Measurements from ENCODE around the gene STRA8. TPM values are rescaled to one million over a fixed set of nuclear protein-coding genes. Genes with fewer than 3 reads are reported as not detected.

The STRA8 gene
- total RNA-seq, 5 donors from 2014 or later (not counting 1 experiment from before 2014, with no cell fraction given): not detected

- ChIA-PET CTCF (interaction anchor here in 1 of 2 donors (0.6 kb wide), 1 partner anchor 77 kb away, joined by 4 read pairs; no protein-coding TSS in a partner anchor), POLR2A (interaction anchor here in 1 of 2 donors (0.6 kb wide), 1 partner anchor 250 kb away, joined by 5 read pairs; no protein-coding TSS in a partner anchor)
- Histone ChIP-seq H3K4me1 (ENCODE audit: control insufficient read depth in 1 of 2, extremely low read depth in 1 of 2, insufficient read depth in 2 of 2, low read length in 2 of 2) (peaks cover 0 to 3% of the 10 kb centered on the region in 2 experiments), H3K27ac (ENCODE audit: low read length) (no peak overlapping the region), H3K36me3 (ENCODE audit: control insufficient read depth in 2 of 2, extremely low read depth in 1 of 2, insufficient read depth in 1 of 2, low read length in 1 of 2) (no peaks in the 10 kb centered on the region), H3K4me3 (ENCODE audit: control insufficient read depth in 1 of 2, extremely low read depth in 1 of 2, low read length in 1 of 2) (no peak overlapping the region), H3K27me3 (replicated peaks in 1 of 2; ENCODE audit: control insufficient read depth in 2 of 2, extremely low read depth in 1 of 2, insufficient read depth in 2 of 2, low read length in 1 of 2) (peaks cover 0 to 21% of the 10 kb centered on the region in 2 experiments), H3K9me3 (no peaks in the 10 kb centered on the region)
- Mint-ChIP-seq H3K4me3 (no peak overlapping the region), H3K36me3 (no peaks in the 10 kb centered on the region), H3K9me3 (peaks cover 5 to 11% (median 10%) of the 10 kb centered on the region in 3 donors), H3K27me3 (peaks cover 14 to 15% of the 10 kb centered on the region in 2 donors), H3K4me1 (peaks cover 0 to 3% (median 2%) of the 10 kb centered on the region in 3 donors), H3K27ac (no peak overlapping the region)
- no peak for DNase-seq
- ATAC-seq (replicated peaks in 1 of 4): no peak
- WGBS (ENCODE audit: insufficient coverage): 93% methylated on average over 8 of the region's 11 CpGs
Observed at GRCh38 chr7:135269921-135270320, 36.3 kb downstream of the STRA8 start.

DNA sequence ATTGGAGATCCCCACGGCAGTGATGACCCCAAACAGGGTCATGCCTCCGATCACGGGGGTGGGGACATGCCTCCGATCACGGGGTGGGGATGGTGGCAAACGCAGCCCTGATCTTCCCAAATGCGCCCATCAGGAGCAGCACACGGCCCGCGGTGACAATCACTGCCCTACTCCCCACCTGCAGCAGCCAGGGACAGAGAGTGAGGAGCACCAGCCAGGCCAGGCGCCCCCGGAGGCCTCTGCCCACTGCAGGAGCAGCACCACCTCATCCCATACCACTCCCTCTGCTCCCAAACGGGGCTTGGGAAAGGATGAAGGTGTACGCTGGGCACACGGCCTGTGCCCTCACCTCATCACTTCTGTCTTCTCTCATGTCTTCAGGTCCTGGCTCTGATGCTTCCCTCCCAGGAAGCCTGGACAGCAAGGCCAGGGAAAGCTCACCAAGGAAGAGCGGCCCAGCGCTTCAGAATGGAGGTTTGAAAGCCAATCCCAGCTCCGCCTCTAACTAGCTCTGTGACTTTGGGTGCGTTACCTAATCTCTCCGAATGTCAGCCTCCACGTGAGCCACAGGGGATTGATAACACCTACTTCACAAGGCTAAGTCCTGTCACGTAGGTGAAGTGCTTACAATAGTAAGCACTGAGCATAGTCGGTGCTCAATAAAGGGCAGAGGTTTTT, 37.1 kb downstream of the STRA8 start:
- Histone ChIP-seq H3K36me3 (ENCODE audit: control insufficient read depth in 2 of 2, extremely low read depth in 1 of 2, insufficient read depth in 1 of 2, low read length in 1 of 2) (no peaks in the 10 kb centered on the region), H3K27me3 (replicated peaks in 1 of 2; ENCODE audit: control insufficient read depth in 2 of 2, extremely low read depth in 1 of 2, insufficient read depth in 2 of 2, low read length in 1 of 2) (peaks cover 0 to 21% of the 10 kb centered on the region in 2 experiments), H3K4me3 (ENCODE audit: control insufficient read depth in 1 of 2, extremely low read depth in 1 of 2, low read length in 1 of 2) (no peak overlapping the region), H3K27ac (ENCODE audit: low read length) (no peak overlapping the region), H3K9me3 (no peaks in the 10 kb centered on the region), H3K4me1 (ENCODE audit: control insufficient read depth in 1 of 2, extremely low read depth in 1 of 2, insufficient read depth in 2 of 2, low read length in 2 of 2) (peaks cover 0 to 3% of the 10 kb centered on the region in 2 experiments)
- no peaks in the 10 kb centered on the region for H3K36me3 Mint-ChIP-seq
- peaks cover 14 to 15% of the 10 kb centered on the region in 2 donors for H3K27me3 Mint-ChIP-seq
- H3K9me3 Mint-ChIP-seq: peaks cover 1 to 8% (median 5%) of the 10 kb centered on the region in 3 donors
- DNase-seq: no peak
- H3K27ac Mint-ChIP-seq: no peak overlapping the region
- H3K4me1 Mint-ChIP-seq: peaks cover 0 to 3% (median 2%) of the 10 kb centered on the region in 3 donors
- CTCF ChIA-PET: no interaction called here
- no peak for ATAC-seq (replicated peaks in 1 of 4)
- WGBS (ENCODE audit: insufficient coverage): 85% methylated on average over 21 of the region's 23 CpGs
- H3K4me3 Mint-ChIP-seq: no peak overlapping the region
- POLR2A ChIA-PET: no interaction called here

- DNase-seq (no peak), ATAC-seq (replicated peaks in 1 of 4) (no peak)
- ChIA-PET CTCF (no interaction called here), POLR2A (no interaction called here)
- H3K36me3 ChIP-seq (ENCODE audit: control insufficient read depth in 2 of 2, extremely low read depth in 1 of 2, insufficient read depth in 1 of 2, low read length in 1 of 2): no peaks in the 10 kb centered on the region
- no peaks in the 10 kb centered on the region for H3K9me3 ChIP-seq
- H3K4me3 ChIP-seq (ENCODE audit: control insufficient read depth in 1 of 2, extremely low read depth in 1 of 2, low read length in 1 of 2): no peak overlapping the region
- no peak overlapping the region for H3K27ac ChIP-seq (ENCODE audit: low read length)
- Mint-ChIP-seq H3K27ac (no peak overlapping the region), H3K4me1 (peaks cover 0 to 3% (median 2%) of the 10 kb centered on the region in 3 donors), H3K9me3 (peaks cover 0 to 4% (median 0%) of the 10 kb centered on the region in 3 donors), H3K27me3 (peaks cover 14 to 15% of the 10 kb centered on the region in 2 donors), H3K4me3 (no peak overlapping the region), H3K36me3 (no peaks in the 10 kb centered on the region)
- peaks cover 0 to 3% of the 10 kb centered on the region in 2 experiments for H3K4me1 ChIP-seq (ENCODE audit: control insufficient read depth in 1 of 2, extremely low read depth in 1 of 2, insufficient read depth in 2 of 2, low read length in 2 of 2)
- peaks cover 0 to 21% of the 10 kb centered on the region in 2 experiments for H3K27me3 ChIP-seq (replicated peaks in 1 of 2; ENCODE audit: control insufficient read depth in 2 of 2, extremely low read depth in 1 of 2, insufficient read depth in 2 of 2, low read length in 1 of 2)
- 96% methylated on average over 4 of the region's 10 CpGs for WGBS (ENCODE audit: insufficient coverage)
Observed at GRCh38 chr7:135271255-135271615, 37.6 kb downstream of the STRA8 start.

DNA sequence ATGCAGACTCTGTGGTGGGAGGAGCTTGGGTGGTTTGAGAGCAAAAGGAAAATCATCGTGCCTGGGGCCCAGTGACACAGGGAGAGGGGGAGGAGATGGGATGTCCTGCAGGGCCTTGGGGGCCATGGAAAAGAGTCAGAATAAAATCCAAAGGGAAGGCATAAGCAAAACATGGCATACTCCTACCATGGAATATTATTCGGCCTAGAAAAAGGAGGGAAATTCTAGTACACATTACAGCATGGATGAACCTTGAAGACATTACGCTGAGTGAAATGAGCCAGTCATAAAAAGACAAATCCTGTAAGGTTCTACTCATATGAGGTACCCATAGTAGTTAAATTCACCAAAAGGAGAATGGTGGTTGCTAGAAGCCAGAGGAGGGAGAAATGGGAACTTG, 38.7 kb downstream of the STRA8 start:
- Histone ChIP-seq H3K4me3 (ENCODE audit: control insufficient read depth in 1 of 2, extremely low read depth in 1 of 2, low read length in 1 of 2) (no peak overlapping the region), H3K9me3 (no peaks in the 10 kb centered on the region), H3K27me3 (replicated peaks in 1 of 2; ENCODE audit: control insufficient read depth in 2 of 2, extremely low read depth in 1 of 2, insufficient read depth in 2 of 2, low read length in 1 of 2) (peaks cover 0 to 20% of the 10 kb centered on the region in 2 experiments), H3K27ac (ENCODE audit: low read length) (no peak overlapping the region), H3K36me3 (ENCODE audit: control insufficient read depth in 2 of 2, extremely low read depth in 1 of 2, insufficient read depth in 1 of 2, low read length in 1 of 2) (no peaks in the 10 kb centered on the region), H3K4me1 (ENCODE audit: control insufficient read depth in 1 of 2, extremely low read depth in 1 of 2, insufficient read depth in 2 of 2, low read length in 2 of 2) (peaks cover 0 to 3% of the 10 kb centered on the region in 2 experiments)
- H3K9me3 Mint-ChIP-seq: no peaks in the 10 kb centered on the region
- POLR2A ChIA-PET: no interaction called here
- peaks cover 14 to 15% of the 10 kb centered on the region in 2 donors for H3K27me3 Mint-ChIP-seq
- no peak for DNase-seq
- H3K27ac Mint-ChIP-seq: no peak overlapping the region
- ATAC-seq (replicated peaks in 1 of 4): no peak
- WGBS (ENCODE audit: insufficient coverage): 82% methylated on average over 2 of the region's 3 CpGs
- H3K4me3 Mint-ChIP-seq: no peak overlapping the region
- no peaks in the 10 kb centered on the region for H3K36me3 Mint-ChIP-seq
- CTCF ChIA-PET: interaction anchor here in 1 of 2 donors (0.7 kb wide), 1 partner anchor 19 kb away, joined by 3 read pairs; no protein-coding TSS in a partner anchor
- peaks cover 0 to 3% (median 2%) of the 10 kb centered on the region in 3 donors for H3K4me1 Mint-ChIP-seq

DNA sequence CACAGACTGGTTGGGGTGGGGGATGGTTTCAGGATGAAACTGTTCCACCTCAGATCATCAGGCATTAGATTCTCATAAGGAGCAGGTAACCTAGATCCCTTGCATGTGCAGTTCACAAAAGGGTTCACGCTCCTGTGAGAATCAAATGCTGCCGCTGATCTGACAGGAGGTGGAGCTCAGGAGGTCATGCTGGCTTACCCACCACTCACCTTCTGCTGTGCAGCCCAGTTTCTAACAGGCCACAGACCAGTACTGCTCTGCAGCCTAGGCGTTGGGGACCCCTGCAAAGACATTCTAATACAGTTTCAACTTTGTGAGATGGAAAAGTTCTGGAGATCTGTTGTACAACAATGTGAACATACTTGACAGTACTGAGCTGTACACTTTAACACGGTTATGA, 39.9 kb downstream of the STRA8 start:
- DNase-seq (no peak), ATAC-seq (replicated peaks in 1 of 4) (no peak)
- H3K9me3 Mint-ChIP-seq: no peaks in the 10 kb centered on the region
- H3K27me3 Mint-ChIP-seq: peaks cover 5 to 6% of the 10 kb centered on the region in 2 donors
- H3K4me1 Mint-ChIP-seq: peaks cover 0 to 3% (median 2%) of the 10 kb centered on the region in 3 donors
- no peaks in the 10 kb centered on the region for H3K36me3 Mint-ChIP-seq
- H3K4me3 Mint-ChIP-seq: no peak overlapping the region
- H3K27me3 ChIP-seq (replicated peaks in 1 of 2; ENCODE audit: control insufficient read depth in 2 of 2, extremely low read depth in 1 of 2, insufficient read depth in 2 of 2, low read length in 1 of 2): peaks cover 0 to 11% of the 10 kb centered on the region in 2 experiments
- POLR2A ChIA-PET: no interaction called here
- no peak overlapping the region for H3K27ac Mint-ChIP-seq
- no peaks in the 10 kb centered on the region for H3K36me3 ChIP-seq (ENCODE audit: control insufficient read depth in 2 of 2, extremely low read depth in 1 of 2, insufficient read depth in 1 of 2, low read length in 1 of 2)
- peaks cover 0 to 3% of the 10 kb centered on the region in 2 experiments for H3K4me1 ChIP-seq (ENCODE audit: control insufficient read depth in 1 of 2, extremely low read depth in 1 of 2, insufficient read depth in 2 of 2, low read length in 2 of 2)
- WGBS (ENCODE audit: insufficient coverage): 100% methylated on average over 2 of the region's 4 CpGs
- H3K9me3 ChIP-seq: no peaks in the 10 kb centered on the region
- no peak overlapping the region for H3K27ac ChIP-seq (ENCODE audit: low read length)
- no peak overlapping the region for H3K4me3 ChIP-seq (ENCODE audit: control insufficient read depth in 1 of 2, extremely low read depth in 1 of 2, low read length in 1 of 2)
- CTCF ChIA-PET: interaction anchor here (0.6 to 3.9 kb wide), 11 partner anchors 9 to 841 kb away, joined by 3 to 55 read pairs (median 4); no protein-coding TSS in a partner anchor

DNA sequence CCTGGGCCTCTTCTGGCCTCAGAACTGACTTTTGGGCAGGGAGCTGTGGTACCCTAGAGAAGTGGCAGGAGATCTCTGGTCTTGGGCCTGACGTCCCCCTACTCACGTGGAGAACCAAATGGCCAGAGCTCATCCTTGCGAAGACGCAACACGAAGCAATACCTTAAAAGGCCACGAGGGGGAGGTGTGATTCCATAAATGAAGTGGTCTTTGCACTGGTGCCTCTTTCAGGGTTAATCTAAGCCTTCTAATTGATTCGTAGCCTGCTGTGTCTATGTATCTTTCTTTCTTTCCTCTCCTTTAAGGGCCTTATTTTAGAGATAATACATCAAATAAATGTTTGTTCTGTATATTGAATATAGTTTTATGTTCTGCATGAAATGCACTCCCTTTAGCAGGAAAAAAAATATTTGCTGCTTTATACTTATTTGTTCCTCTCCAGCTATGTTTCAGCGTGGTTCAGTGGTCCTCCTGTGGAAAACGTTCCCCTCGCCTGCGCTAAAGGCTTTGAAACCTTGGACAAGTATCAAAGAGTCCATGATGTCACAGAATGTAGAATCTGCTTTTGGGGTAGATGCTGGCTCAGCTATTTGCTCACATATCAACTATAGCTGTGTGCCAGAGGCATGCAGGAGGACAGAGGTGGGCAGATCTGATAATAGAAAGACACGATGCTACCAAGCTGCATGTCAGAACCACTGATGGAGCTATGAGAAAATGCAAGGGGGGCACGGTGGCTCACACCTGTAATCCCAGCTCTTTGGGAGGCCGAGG, 41.0 kb downstream of the STRA8 start:
- ChIA-PET CTCF (interaction anchor here (0.5 to 3.9 kb wide), 24 partner anchors 8 to 615 kb away, joined by 3 to 55 read pairs (median 3); no protein-coding TSS in a partner anchor), POLR2A (interaction anchor here in 1 of 2 donors (0.7 kb wide), 1 partner anchor 13 kb away, joined by 3 read pairs; no protein-coding TSS in a partner anchor)
- Histone ChIP-seq H3K27ac (ENCODE audit: low read length) (no peak overlapping the region), H3K4me1 (ENCODE audit: control insufficient read depth in 1 of 2, extremely low read depth in 1 of 2, insufficient read depth in 2 of 2, low read length in 2 of 2) (peaks cover 0 to 3% of the 10 kb centered on the region in 2 experiments), H3K9me3 (no peaks in the 10 kb centered on the region), H3K4me3 (ENCODE audit: control insufficient read depth in 1 of 2, extremely low read depth in 1 of 2, low read length in 1 of 2) (no peak overlapping the region), H3K36me3 (ENCODE audit: control insufficient read depth in 2 of 2, extremely low read depth in 1 of 2, insufficient read depth in 1 of 2, low read length in 1 of 2) (no peaks in the 10 kb centered on the region), H3K27me3 (replicated peaks in 1 of 2; ENCODE audit: control insufficient read depth in 2 of 2, extremely low read depth in 1 of 2, insufficient read depth in 2 of 2, low read length in 1 of 2) (peaks cover 0 to 8% of the 10 kb centered on the region in 2 experiments)
- DNase-seq: peak; percentile 8 to 78 (median 52)
- ATAC-seq (replicated peaks in 1 of 4): peak; percentile 63 to 76 (median 68)
- no peak overlapping the region for H3K27ac Mint-ChIP-seq
- no peak overlapping the region for H3K4me3 Mint-ChIP-seq
- H3K9me3 Mint-ChIP-seq: no peaks in the 10 kb centered on the region
- H3K36me3 Mint-ChIP-seq: no peaks in the 10 kb centered on the region
- peaks cover 0 to 3% of the 10 kb centered on the region in 2 donors for H3K27me3 Mint-ChIP-seq
- 100% methylated on average over 1 of the region's 14 CpGs for WGBS (ENCODE audit: insufficient coverage)
- H3K4me1 Mint-ChIP-seq: peaks cover 0 to 3% (median 2%) of the 10 kb centered on the region in 3 donors

Data from T-cell (primary cell).